GM23338 (cell line): ENCODE results near the gene ILKAP. TPM values are rescaled to one million over a fixed set of nuclear protein-coding genes. Genes with fewer than 3 reads are reported as not detected.

Experiments
- ATAC-seq: fragments of 200-7000 bp; cut with Tn5 transposase; 3 replicates; pipeline ENCODE4 v1.9.1; 2020
- DNase-seq: peaks from one replicate; pipeline ENCODE4 v3.0.0-alpha.2; 2015; ENCODE audit warnings: low spot score
- H2AFZ ChIP-seq: fragments of 200-600 bp; sonication (generic); 2 replicates; pipeline ENCODE4 v1.8.0; 2016; ENCODE audit warnings: antibody characterized with exemption, mild to moderate bottlenecking, moderate library complexity
- H3F3A ChIP-seq: fragments of 200-600 bp; sonication (generic); replicated peaks from 2 replicates; pipeline ENCODE4 v1.8.0; 2017; ENCODE audit warnings: antibody characterized with exemption, mixed run types, low read depth
- H3K27ac ChIP-seq: fragments of 200-600 bp; sonication (generic); 2 replicates; pipeline ENCODE4 v1.6.1; 2016; ENCODE audit warnings: low read depth
- H3K27me3 ChIP-seq: fragments of 200-600 bp; sonication (generic); 2 replicates; pipeline ENCODE4 v1.8.0; 2016; ENCODE audit warnings: mild to moderate bottlenecking, mixed run types, moderate library complexity; ENCODE audit not compliant: insufficient read depth
- H3K36me3 ChIP-seq: fragments of 200-600 bp; sonication (generic); 2 replicates; pipeline ENCODE4 v1.8.0; 2016; ENCODE audit warnings: mild to moderate bottlenecking; ENCODE audit not compliant: insufficient read depth
- H3K4me1 ChIP-seq: fragments of 200-600 bp; sonication (generic); 2 replicates; pipeline ENCODE4 v1.8.0; 2016; ENCODE audit warnings: mild to moderate bottlenecking, moderate library complexity; ENCODE audit not compliant: insufficient read depth
- H3K4me2 ChIP-seq: fragments of 200-600 bp; sonication (generic); 2 replicates; pipeline ENCODE4 v1.7.1; 2017; ENCODE audit warnings: mixed run types
- H3K4me3 ChIP-seq: fragments of 200-600 bp; sonication (generic); 2 replicates; pipeline ENCODE4 v1.6.1; 2016; ENCODE audit warnings: mixed run types
- H3K79me2 ChIP-seq: fragments of 200-600 bp; sonication (generic); replicated peaks from 2 replicates; pipeline ENCODE4 v1.8.0; 2017; ENCODE audit warnings: mild to moderate bottlenecking; ENCODE audit not compliant: insufficient read depth
- H3K9me2 ChIP-seq: fragments of 200-600 bp; sonication (generic); 2 replicates; pipeline ENCODE4 v1.8.0; 2017; ENCODE audit not compliant: insufficient read depth
- H4K20me1 ChIP-seq: fragments of 200-600 bp; sonication (generic); replicated peaks from 2 replicates; pipeline ENCODE4 v1.8.0; 2017; ENCODE audit warnings: mild to moderate bottlenecking; ENCODE audit not compliant: insufficient read depth
- H3K27ac Mint-ChIP-seq: 2 replicates; pipeline ENCODE4 v1.8.0; 2020; ENCODE audit warnings: inconsistent platforms, mild to moderate bottlenecking, moderate library complexity, mixed read lengths
- H3K27me3 Mint-ChIP-seq: 3 replicates; pipeline ENCODE4 v1.8.0; 2022; ENCODE audit warnings: low read depth, mild to moderate bottlenecking, moderate library complexity, mixed read lengths, inconsistent platforms; ENCODE audit not compliant: insufficient read depth, poor library complexity
- H3K36me3 Mint-ChIP-seq: 3 replicates; pipeline ENCODE4 v1.8.0; 2021; ENCODE audit warnings: low read depth, mild to moderate bottlenecking, inconsistent platforms, moderate library complexity, mixed read lengths
- H3K4me1 Mint-ChIP-seq: 3 replicates; pipeline ENCODE4 v1.8.0; 2020; ENCODE audit warnings: mild to moderate bottlenecking, inconsistent platforms, mixed read lengths
- H3K4me3 Mint-ChIP-seq: 3 replicates; pipeline ENCODE4 v1.8.0; 2021; ENCODE audit warnings: moderate library complexity, mild to moderate bottlenecking, inconsistent platforms, mixed read lengths
- H3K9me3 Mint-ChIP-seq: 3 replicates; pipeline ENCODE4 v1.8.0; 2020; ENCODE audit warnings: moderate library complexity, mild to moderate bottlenecking, inconsistent platforms, mixed read lengths
- CREB1 ChIP-seq: fragments of 250-450 bp; sonication (Bioruptor Pico); IDR thresholded peaks from 2 replicates; pipeline ENCODE4 v1.5.0; 2020; ENCODE audit warnings: low read depth, mild to moderate bottlenecking, moderate library complexity
- EZH2phosphoT487 ChIP-seq: fragments of 200-600 bp; sonication (generic); IDR thresholded peaks from one replicate; pipeline ENCODE4 v1.8.1; 2018; ENCODE audit warnings: antibody characterized with exemption; ENCODE audit not compliant: unreplicated experiment
- JUNB ChIP-seq: IDR thresholded peaks from one replicate; pipeline ENCODE4 v1.6.1; 2016; ENCODE audit warnings: antibody characterized with exemption; ENCODE audit not compliant: unreplicated experiment
- NANOG ChIP-seq: IDR thresholded peaks from 2 replicates; pipeline ENCODE4 v1.6.1; 2016; ENCODE audit warnings: antibody characterized with exemption, borderline replicate concordance
- POLR2AphosphoS5 ChIP-seq: IDR thresholded peaks from 2 replicates; pipeline ENCODE4 v1.6.1; 2016; ENCODE audit warnings: antibody characterized with exemption, low read depth
- STAT1 ChIP-seq: IDR thresholded peaks from one replicate; pipeline ENCODE4 v1.6.1; 2016; ENCODE audit warnings: antibody characterized with exemption; ENCODE audit not compliant: unreplicated experiment
- ZNF114 ChIP-seq: fragments of 250-450 bp; sonication (Bioruptor Pico); IDR thresholded peaks from 2 replicates; pipeline ENCODE4 v1.5.0; 2020; ENCODE audit warnings: mild to moderate bottlenecking, moderate library complexity
- ZNF331 ChIP-seq: fragments of 250-450 bp; sonication (Bioruptor Pico); IDR thresholded peaks from 2 replicates; pipeline ENCODE4 v1.5.0; 2020; ENCODE audit warnings: low read depth, mild to moderate bottlenecking, moderate library complexity
- polyA plus RNA-seq: library from polyadenylated mRNA; unstranded; fragments of >200 nt; fragmentation: Nextera tagmentation; extraction: Ambion mirVana; gene quantifications from 2 replicates; pipeline ENCODE4 v1.2.1, GENCODE V29; 2016
- total RNA-seq: library from RNA; depleted of rRNA; stranded (reverse); fragments of >200 nt; shearing (Covaris generic); gene quantifications from 2 replicates; pipeline ENCODE4 v1.2.3, GENCODE V29; 2014
- TF ChIP-seq, protein P1 (sequence below): fragments of 250-450 bp; sonication (Bioruptor Pico); IDR thresholded peaks from 2 replicates; pipeline ENCODE4 v1.5.0; 2020; ENCODE audit warnings: mild to moderate bottlenecking, moderate library complexity
- TF ChIP-seq, protein P2 (sequence below): IDR thresholded peaks from 2 replicates; pipeline ENCODE4 v1.6.1; 2016; ENCODE audit warnings: antibody characterized with exemption

The ILKAP gene
- total and polyA plus RNA-seq, 2 experiments from 2014 or later, result 17.0 to 35.9 TPM

DNA sequence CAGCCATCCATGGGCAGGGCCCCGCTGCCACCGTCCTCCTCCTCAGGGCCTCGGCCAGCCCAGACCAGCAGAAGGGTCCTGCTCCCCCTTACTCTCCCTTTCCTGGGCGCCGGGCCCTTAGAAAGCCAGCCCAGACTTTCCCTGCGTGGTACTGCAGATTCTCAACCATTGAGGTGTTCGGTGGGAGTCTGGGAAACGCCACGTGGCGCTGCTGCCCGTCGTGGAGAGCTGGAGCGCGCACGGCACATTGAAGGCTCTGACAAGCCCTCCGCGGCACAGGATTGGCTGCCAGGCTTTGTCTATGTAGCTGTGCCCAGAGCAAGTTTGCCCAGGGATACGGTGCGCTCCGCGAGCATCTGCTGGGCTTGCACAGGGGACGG is 75.4 kb downstream of the ILKAP start:
- H3K4me2 ChIP-seq, result peak overlapping the region; percentile 72

More for the DNA sequence above, 75.4 kb downstream of the ILKAP start:
- peaks cover 7% of the 10 kb centered on the region for H3K27me3 Mint-ChIP-seq
- H2AFZ ChIP-seq, result peak overlapping the region; percentile 97
- no peaks in the 10 kb centered on the region for H3K9me3 Mint-ChIP-seq
- H3K4me3 ChIP-seq, result peak overlapping the region; percentile 51; the same call in 1 of the 2 replicates
- peaks cover 9% of the 10 kb centered on the region; the same call in 1 of the 2 replicates for H3F3A ChIP-seq
- DNase-seq (peak; percentile 39), ATAC-seq (peak; percentile 41; the same call in 2 of the 3 replicates)
- H3K27me3 ChIP-seq, result no peaks in the 10 kb centered on the region
- no peaks in the 10 kb centered on the region for H3K4me1 ChIP-seq
- no peaks in the 10 kb centered on the region for H3K36me3 ChIP-seq
- H3K27ac Mint-ChIP-seq, result no peak overlapping the region
- H3K79me2 ChIP-seq, result no peaks in the 10 kb centered on the region
- no peaks in the 10 kb centered on the region for H3K9me2 ChIP-seq
- peak overlapping the region; percentile 25; the same call in 1 of the 3 replicates for H3K4me3 Mint-ChIP-seq
- TF ChIP-seq POLR2AphosphoS5 (no peak), CREB1 (CRISPR knock-in tag) (no peak), JUNB (no peak), ZNF331 (CRISPR knock-in tag) (no peak), EZH2phosphoT487 (no peak), STAT1 (no peak), NANOG (no peak), ZNF114 (CRISPR knock-in tag) (no peak)
- TF ChIP-seq, protein P1, sequence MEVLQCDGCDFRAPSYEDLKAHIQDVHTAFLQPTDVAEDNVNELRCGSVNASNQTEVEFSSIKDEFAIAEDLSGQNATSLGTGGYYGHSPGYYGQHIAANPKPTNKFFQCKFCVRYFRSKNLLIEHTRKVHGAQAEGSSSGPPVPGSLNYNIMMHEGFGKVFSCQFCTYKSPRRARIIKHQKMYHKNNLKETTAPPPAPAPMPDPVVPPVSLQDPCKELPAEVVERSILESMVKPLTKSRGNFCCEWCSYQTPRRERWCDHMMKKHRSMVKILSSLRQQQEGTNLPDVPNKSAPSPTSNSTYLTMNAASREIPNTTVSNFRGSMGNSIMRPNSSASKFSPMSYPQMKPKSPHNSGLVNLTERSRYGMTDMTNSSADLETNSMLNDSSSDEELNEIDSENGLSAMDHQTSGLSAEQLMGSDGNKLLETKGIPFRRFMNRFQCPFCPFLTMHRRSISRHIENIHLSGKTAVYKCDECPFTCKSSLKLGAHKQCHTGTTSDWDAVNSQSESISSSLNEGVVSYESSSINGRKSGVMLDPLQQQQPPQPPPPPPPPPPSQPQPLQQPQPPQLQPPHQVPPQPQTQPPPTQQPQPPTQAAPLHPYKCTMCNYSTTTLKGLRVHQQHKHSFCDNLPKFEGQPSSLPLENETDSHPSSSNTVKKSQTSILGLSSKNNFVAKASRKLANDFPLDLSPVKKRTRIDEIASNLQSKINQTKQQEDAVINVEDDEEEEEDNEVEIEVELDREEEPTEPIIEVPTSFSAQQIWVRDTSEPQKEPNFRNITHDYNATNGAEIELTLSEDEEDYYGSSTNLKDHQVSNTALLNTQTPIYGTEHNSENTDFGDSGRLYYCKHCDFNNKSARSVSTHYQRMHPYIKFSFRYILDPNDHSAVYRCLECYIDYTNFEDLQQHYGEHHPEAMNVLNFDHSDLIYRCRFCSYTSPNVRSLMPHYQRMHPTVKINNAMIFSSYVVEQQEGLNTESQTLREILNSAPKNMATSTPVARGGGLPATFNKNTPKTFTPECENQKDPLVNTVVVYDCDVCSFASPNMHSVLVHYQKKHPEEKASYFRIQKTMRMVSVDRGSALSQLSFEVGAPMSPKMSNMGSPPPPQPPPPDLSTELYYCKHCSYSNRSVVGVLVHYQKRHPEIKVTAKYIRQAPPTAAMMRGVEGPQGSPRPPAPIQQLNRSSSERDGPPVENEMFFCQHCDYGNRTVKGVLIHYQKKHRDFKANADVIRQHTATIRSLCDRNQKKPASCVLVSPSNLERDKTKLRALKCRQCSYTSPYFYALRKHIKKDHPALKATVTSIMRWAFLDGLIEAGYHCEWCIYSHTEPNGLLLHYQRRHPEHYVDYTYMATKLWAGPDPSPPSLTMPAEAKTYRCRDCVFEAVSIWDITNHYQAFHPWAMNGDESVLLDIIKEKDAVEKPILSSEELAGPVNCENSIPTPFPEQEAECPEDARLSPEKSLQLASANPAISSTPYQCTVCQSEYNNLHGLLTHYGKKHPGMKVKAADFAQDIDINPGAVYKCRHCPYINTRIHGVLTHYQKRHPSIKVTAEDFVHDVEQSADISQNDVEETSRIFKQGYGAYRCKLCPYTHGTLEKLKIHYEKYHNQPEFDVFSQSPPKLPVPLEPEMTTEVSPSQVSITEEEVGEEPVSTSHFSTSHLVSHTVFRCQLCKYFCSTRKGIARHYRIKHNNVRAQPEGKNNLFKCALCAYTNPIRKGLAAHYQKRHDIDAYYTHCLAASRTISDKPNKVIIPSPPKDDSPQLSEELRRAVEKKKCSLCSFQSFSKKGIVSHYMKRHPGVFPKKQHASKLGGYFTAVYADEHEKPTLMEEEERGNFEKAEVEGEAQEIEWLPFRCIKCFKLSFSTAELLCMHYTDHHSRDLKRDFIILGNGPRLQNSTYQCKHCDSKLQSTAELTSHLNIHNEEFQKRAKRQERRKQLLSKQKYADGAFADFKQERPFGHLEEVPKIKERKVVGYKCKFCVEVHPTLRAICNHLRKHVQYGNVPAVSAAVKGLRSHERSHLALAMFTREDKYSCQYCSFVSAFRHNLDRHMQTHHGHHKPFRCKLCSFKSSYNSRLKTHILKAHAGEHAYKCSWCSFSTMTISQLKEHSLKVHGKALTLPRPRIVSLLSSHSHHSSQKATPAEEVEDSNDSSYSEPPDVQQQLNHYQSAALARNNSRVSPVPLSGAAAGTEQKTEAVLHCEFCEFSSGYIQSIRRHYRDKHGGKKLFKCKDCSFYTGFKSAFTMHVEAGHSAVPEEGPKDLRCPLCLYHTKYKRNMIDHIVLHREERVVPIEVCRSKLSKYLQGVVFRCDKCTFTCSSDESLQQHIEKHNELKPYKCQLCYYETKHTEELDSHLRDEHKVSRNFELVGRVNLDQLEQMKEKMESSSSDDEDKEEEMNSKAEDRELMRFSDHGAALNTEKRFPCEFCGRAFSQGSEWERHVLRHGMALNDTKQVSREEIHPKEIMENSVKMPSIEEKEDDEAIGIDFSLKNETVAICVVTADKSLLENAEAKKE, result no peak
- TF ChIP-seq, protein P2, sequence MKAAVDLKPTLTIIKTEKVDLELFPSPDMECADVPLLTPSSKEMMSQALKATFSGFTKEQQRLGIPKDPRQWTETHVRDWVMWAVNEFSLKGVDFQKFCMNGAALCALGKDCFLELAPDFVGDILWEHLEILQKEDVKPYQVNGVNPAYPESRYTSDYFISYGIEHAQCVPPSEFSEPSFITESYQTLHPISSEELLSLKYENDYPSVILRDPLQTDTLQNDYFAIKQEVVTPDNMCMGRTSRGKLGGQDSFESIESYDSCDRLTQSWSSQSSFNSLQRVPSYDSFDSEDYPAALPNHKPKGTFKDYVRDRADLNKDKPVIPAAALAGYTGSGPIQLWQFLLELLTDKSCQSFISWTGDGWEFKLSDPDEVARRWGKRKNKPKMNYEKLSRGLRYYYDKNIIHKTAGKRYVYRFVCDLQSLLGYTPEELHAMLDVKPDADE, result no peak
- H4K20me1 ChIP-seq, result no peaks in the 10 kb centered on the region
- H3K27ac ChIP-seq, result no peak overlapping the region
- no peaks in the 10 kb centered on the region for H3K4me1 Mint-ChIP-seq
- H3K36me3 Mint-ChIP-seq, result no peaks in the 10 kb centered on the region
